Measurements from ENCODE around the gene DBNDD1. TPM values are rescaled to one million over a fixed set of nuclear protein-coding genes. Genes with fewer than 3 reads are reported as not detected.

DBNDD1 gene
- total and polyA plus RNA-seq, 10 of the 15 experiments (the other 5 are each of a cell fraction or from before 2014, with no cell fraction given): 0.06 to 4.6 (median 0.55) TPM

DNA sequence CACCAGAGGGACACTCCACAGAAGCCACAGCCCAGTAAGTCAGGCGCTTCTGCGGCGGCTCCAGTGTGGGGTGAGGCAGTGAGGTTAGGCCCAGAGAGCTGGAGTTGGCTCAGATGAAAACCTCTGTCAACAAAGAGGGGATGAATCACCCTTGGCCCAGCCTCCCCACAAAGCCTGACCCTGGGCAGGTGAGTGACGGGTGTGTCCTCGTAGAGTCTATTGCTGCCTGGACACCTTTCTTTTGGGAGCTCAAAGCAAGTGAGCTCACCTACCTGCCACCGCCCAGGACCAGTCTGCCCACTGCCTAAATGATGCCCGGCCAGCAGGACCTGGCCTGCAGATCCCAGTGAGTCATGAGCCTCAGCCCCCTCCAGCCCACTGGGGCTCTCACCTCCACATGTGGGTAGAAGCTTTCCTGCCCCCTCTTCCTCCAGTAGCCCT, 24.9 kb upstream of the DBNDD1 start:
- in situ Hi-C loops (cut with MboI): loop anchor here (5.0 kb wide), 1 partner anchor 33 kb away; the partner anchor contains the start of gene PRDM7
- ChIA-PET CTCF (no interaction called here), SMC1A (ENCODE audit: uncharacterized antibody, unreplicated experiment) (no interaction called here), RAD21 (ENCODE audit: unreplicated experiment) (no interaction called here), POLR2A (no interaction called here)
- no peak overlapping the region for H3K9ac ChIP-seq (ENCODE audit: control insufficient read depth, insufficient read depth, low read length)
- DNase-seq (ENCODE audit: low read depth, low spot score) (no peak), FAIRE-seq (no peak), ATAC-seq (no peak)
- no peak overlapping the region for H3K4me3 ChIP-seq
- H3K27ac ChIP-seq (ENCODE audit: control insufficient read depth, insufficient read depth): no peak overlapping the region
- WGBS (ENCODE audit: insufficient coverage, insufficient replicate concordance, low lambda C conversion rate, missing lambda C conversion rate): 68% methylated on average over 7 of the region's 7 CpGs
- H3K79me2 ChIP-seq (ENCODE audit: control insufficient read depth, insufficient read depth, low read length): no peaks in the 10 kb centered on the region
- intact Hi-C loops (cut with micrococcal nuclease; ENCODE audit: unreplicated experiment): no loop called here
- peaks cover 0 to 3% of the 10 kb centered on the region in 2 experiments; a peak in 1 of 4 replicates for H3K27me3 ChIP-seq (replicated peaks in 1 of 2; ENCODE audit: control insufficient read depth in 2 of 2, insufficient read depth in 2 of 2, low read length in 1 of 2)
- H3K9me3 ChIP-seq (replicated peaks; ENCODE audit: control insufficient read depth, insufficient read depth, low read length): no peaks in the 10 kb centered on the region
- H4K20me1 ChIP-seq (ENCODE audit: control insufficient read depth, insufficient read depth): no peaks in the 10 kb centered on the region
- no peak overlapping the region for H3K4me2 ChIP-seq (ENCODE audit: control insufficient read depth, insufficient read depth)
- H2AFZ ChIP-seq (ENCODE audit: control insufficient read depth, low read depth, low read length): no peak overlapping the region
- H3K4me1 ChIP-seq (ENCODE audit: control insufficient read depth, insufficient read depth, low read length): no peaks in the 10 kb centered on the region
- no TSS peak for BruUV-seq (replicated peaks)
- H3K36me3 ChIP-seq (ENCODE audit: control insufficient read depth in 2 of 2, insufficient read depth in 2 of 2, low read length in 1 of 2): no peaks in the 10 kb centered on the region
- no peak for TF ChIP-seq MLLT1 (IDR thresholded peaks at IDR 0.05)
- TF ChIP-seq, protein P1, sequence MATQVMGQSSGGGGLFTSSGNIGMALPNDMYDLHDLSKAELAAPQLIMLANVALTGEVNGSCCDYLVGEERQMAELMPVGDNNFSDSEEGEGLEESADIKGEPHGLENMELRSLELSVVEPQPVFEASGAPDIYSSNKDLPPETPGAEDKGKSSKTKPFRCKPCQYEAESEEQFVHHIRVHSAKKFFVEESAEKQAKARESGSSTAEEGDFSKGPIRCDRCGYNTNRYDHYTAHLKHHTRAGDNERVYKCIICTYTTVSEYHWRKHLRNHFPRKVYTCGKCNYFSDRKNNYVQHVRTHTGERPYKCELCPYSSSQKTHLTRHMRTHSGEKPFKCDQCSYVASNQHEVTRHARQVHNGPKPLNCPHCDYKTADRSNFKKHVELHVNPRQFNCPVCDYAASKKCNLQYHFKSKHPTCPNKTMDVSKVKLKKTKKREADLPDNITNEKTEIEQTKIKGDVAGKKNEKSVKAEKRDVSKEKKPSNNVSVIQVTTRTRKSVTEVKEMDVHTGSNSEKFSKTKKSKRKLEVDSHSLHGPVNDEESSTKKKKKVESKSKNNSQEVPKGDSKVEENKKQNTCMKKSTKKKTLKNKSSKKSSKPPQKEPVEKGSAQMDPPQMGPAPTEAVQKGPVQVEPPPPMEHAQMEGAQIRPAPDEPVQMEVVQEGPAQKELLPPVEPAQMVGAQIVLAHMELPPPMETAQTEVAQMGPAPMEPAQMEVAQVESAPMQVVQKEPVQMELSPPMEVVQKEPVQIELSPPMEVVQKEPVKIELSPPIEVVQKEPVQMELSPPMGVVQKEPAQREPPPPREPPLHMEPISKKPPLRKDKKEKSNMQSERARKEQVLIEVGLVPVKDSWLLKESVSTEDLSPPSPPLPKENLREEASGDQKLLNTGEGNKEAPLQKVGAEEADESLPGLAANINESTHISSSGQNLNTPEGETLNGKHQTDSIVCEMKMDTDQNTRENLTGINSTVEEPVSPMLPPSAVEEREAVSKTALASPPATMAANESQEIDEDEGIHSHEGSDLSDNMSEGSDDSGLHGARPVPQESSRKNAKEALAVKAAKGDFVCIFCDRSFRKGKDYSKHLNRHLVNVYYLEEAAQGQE (IDR thresholded peaks at IDR 0.05; ENCODE audit: low read depth, low read length): no peak
- no peak for TF ChIP-seq NR2C2 (IDR thresholded peaks at IDR 0.05; ENCODE audit: borderline replicate concordance, control insufficient read depth, insufficient read length, low read depth)
- TF ChIP-seq, protein P2, sequence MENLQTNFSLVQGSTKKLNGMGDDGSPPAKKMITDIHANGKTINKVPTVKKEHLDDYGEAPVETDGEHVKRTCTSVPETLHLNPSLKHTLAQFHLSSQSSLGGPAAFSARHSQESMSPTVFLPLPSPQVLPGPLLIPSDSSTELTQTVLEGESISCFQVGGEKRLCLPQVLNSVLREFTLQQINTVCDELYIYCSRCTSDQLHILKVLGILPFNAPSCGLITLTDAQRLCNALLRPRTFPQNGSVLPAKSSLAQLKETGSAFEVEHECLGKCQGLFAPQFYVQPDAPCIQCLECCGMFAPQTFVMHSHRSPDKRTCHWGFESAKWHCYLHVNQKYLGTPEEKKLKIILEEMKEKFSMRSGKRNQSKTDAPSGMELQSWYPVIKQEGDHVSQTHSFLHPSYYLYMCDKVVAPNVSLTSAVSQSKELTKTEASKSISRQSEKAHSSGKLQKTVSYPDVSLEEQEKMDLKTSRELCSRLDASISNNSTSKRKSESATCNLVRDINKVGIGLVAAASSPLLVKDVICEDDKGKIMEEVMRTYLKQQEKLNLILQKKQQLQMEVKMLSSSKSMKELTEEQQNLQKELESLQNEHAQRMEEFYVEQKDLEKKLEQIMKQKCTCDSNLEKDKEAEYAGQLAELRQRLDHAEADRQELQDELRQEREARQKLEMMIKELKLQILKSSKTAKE (IDR thresholded peaks at IDR 0.05; ENCODE audit: low read depth, poor library complexity, severe bottlenecking): no peak
- no peak for TF ChIP-seq BCL11A (IDR thresholded peaks at IDR 0.05; ENCODE audit: low read depth, low read length)
- TF ChIP-seq ZNF687 (IDR thresholded peaks at IDR 0.05): no peak
- no peak for TF ChIP-seq TARDBP (IDR thresholded peaks at IDR 0.05; ENCODE audit: borderline replicate concordance)
- TF ChIP-seq PAX8 (IDR thresholded peaks at IDR 0.05): no peak
- TF ChIP-seq EGR1 (IDR thresholded peaks at IDR 0.05; ENCODE audit: borderline replicate concordance in 1 of 2, low read depth in 2 of 2, low read length in 2 of 2): no peak
- no peak for TF ChIP-seq ZZZ3 (IDR thresholded peaks at IDR 0.05; ENCODE audit: control insufficient read depth, insufficient read length, low read depth)
